Pancreas (tissue), 10 donors: ENCODE measurements around the gene TSC1. TPM values are rescaled to one million over a fixed set of nuclear protein-coding genes. Genes with fewer than 3 reads are reported as not detected.

Source experiments
- ATAC-seq, 4 donors: fragments of 200-7000 bp; cut with Tn5 transposase; one replicate each; pipeline versions ENCODE4 v1.8.0 to v1.9.1; 2020; ENCODE audit warnings: mild to moderate bottlenecking in 4 of 4, moderate library complexity in 4 of 4
- DNase-seq, 6 donors: peaks; one replicate each; pipeline ENCODE4 v3.0.0-alpha.2; 2020
- FAIRE-seq: peaks from 2 replicates; lab custom pipeline; 2012; peaks lifted over from hg19 to GRCh38; lab: Jason Lieb, UNC
- H3K27ac ChIP-seq, 4 donors: fragments of 200-600 bp; sonication (generic); 1 replicate in 3 of 4; 2 replicates in 1 of 4; pipeline versions ENCODE4 v1.5.0 to v1.8.0; 2020
- H3K27me3 ChIP-seq, 4 donors: fragments of 200-600 bp; one replicate each; pipeline ENCODE4 v1.8.0; 2021
- H3K36me3 ChIP-seq, 3 donors: fragments of 200-600 bp; sonication (generic) in 1 of 3; one replicate each; pipeline versions ENCODE4 v1.5.0 to v1.8.0; 2020 to 2021
- H3K4me1 ChIP-seq, 3 donors: fragments of 200-600 bp; one replicate each; pipeline ENCODE4 v1.8.0; 2021
- H3K4me3 ChIP-seq, 4 donors: fragments of 200-600 bp; sonication (generic) in 2 of 4; one replicate each; pipeline versions ENCODE4 v1.5.0 to v1.8.0; 2020 to 2021
- H3K9me3 ChIP-seq, 4 donors: fragments of 200-600 bp; one replicate each; pipeline ENCODE4 v1.8.0; 2021
- CTCF ChIP-seq, 4 donors: fragments of 200-600 bp; sonication (generic) in 3 of 4; IDR thresholded peaks; one replicate each; pipeline versions ENCODE4 v1.5.0 to v1.8.0; 2021; ENCODE audit warnings: antibody characterized with exemption in 4 of 4
- WGBS, 2 donors: extraction: QIAGEN DNeasy Blood & Tissue Kit; methylation state at CpG; one replicate each; pipeline ENCODE4 v1.1.7; 2013; 5-methylcytosine and 5-hydroxymethylcytosine counted together
- intact Hi-C, 3 donors: fragments of 100-400 bp; cut with DNase I; formaldehyde crosslinking; loops; one replicate each; pipeline versions ENCODE4 v1.11.1 to v1.14.2; 2022
- polyA plus RNA-seq, 2 donors: library from polyadenylated mRNA; stranded (reverse); fragments of 200-250 nt; gene quantifications; one replicate each; pipeline ENCODE4 v1.2.3, GENCODE V29; 2013
- total RNA-seq, 6 donors: library from RNA; stranded (reverse); fragmentation: NEBNext Ultra II Directional in 4 of 6; extraction: Animal tissue kit (Norgen Biotek cat#: 25700) in 4 of 6; gene quantifications; one replicate each; pipeline versions ENCODE4 v1.2.1 to v1.2.4, GENCODE V29; 2021 to 2023
- donor health status: healthy with polysubstance abuse.
- donor health status: DM: no; HTN: no; CAD: no; lungs with moderate emphysema.
- donor health status: DM: no; HTN: no; CAD: no.
- donor health status: control.
- donor health status: control.
- donor health status: Bipolar disorder and iron deficiency.
- donor health status: DM: yes; HTN: yes; CAD: no.
- donor health status: DM: no; HTN: no; CAD: no.
- donor health status: DM: no; HTN: no; CAD: no.
- donor health status: DM: yes; HTN: yes; CAD: no.

TSC1 gene
- total and polyA plus RNA-seq, 8 donors, result 17.1 to 34.5 (median 20.0) TPM

GRCh38 chr9:132965478-132965877 lies 21.1 kb upstream of the TSC1 start:
- Histone ChIP-seq H3K4me3 (no peak overlapping the region), H3K9me3 (no peaks in the 10 kb centered on the region), H3K27ac (no peak overlapping the region), H3K27me3 (no peaks in the 10 kb centered on the region), H3K4me1 (no peaks in the 10 kb centered on the region), H3K36me3 (no peaks in the 10 kb centered on the region)
- no peak for TF ChIP-seq CTCF (IDR thresholded peaks at IDR 0.05)
- no peak for DNase-seq
- intact Hi-C loops, result no loop called here
- WGBS, 2 donors, result 84 to 86% methylated on average over 9 of the region's 9 CpGs
- no peak for FAIRE-seq
- no peak for ATAC-seq

GRCh38 chr9:132961002-132961401 lies 16.6 kb upstream of the TSC1 start:
- Histone ChIP-seq H3K9me3 (no peaks in the 10 kb centered on the region), H3K27ac (no peak overlapping the region), H3K27me3 (no peaks in the 10 kb centered on the region), H3K36me3 (no peaks in the 10 kb centered on the region), H3K4me1 (no peaks in the 10 kb centered on the region), H3K4me3 (no peak overlapping the region)
- WGBS, 2 donors, result 72 to 74% methylated on average over 6 of the region's 6 CpGs
- ATAC-seq (no peak), DNase-seq (no peak), FAIRE-seq (no peak)
- no peak for TF ChIP-seq CTCF (IDR thresholded peaks at IDR 0.05)
- intact Hi-C loops, result no loop called here

- Histone ChIP-seq H3K27me3 (no peaks in the 10 kb centered on the region), H3K4me3 (no peak overlapping the region), H3K27ac (no peak overlapping the region), H3K36me3 (no peaks in the 10 kb centered on the region), H3K9me3 (no peaks in the 10 kb centered on the region), H3K4me1 (no peaks in the 10 kb centered on the region)
- FAIRE-seq, result no peak
- DNase-seq, result no peak
- 72 to 77% methylated on average over 6 of the region's 6 CpGs for WGBS, 2 donors
- no peak for TF ChIP-seq CTCF (IDR thresholded peaks at IDR 0.05)
- ATAC-seq, result no peak
- intact Hi-C loops, result no loop called here
Measured at GRCh38 chr9:132957805-132958204, 13.4 kb upstream of the TSC1 start.

- no peak overlapping the region for H3K27ac ChIP-seq
- DNase-seq (no peak), ATAC-seq (no peak), FAIRE-seq (no peak)
- TF ChIP-seq CTCF (IDR thresholded peaks at IDR 0.05), result no peak
- H3K4me1 ChIP-seq, result no peaks in the 10 kb centered on the region
- no peaks in the 10 kb centered on the region for H3K36me3 ChIP-seq
- H3K9me3 ChIP-seq, result no peaks in the 10 kb centered on the region
- no peak overlapping the region for H3K4me3 ChIP-seq
- intact Hi-C loops, result no loop called here
- no peaks in the 10 kb centered on the region for H3K27me3 ChIP-seq
- WGBS, 2 donors, result 45 to 46% methylated on average over 2 of the region's 2 CpGs
Measured at GRCh38 chr9:132955768-132956167, 11.4 kb upstream of the TSC1 start.

GRCh38 chr9:132955123-132955522 lies 10.7 kb upstream of the TSC1 start:
- ATAC-seq (no peak), FAIRE-seq (no peak), DNase-seq (no peak)
- Histone ChIP-seq H3K4me1 (no peaks in the 10 kb centered on the region), H3K27ac (no peak overlapping the region), H3K27me3 (no peaks in the 10 kb centered on the region), H3K4me3 (no peak overlapping the region), H3K9me3 (no peaks in the 10 kb centered on the region), H3K36me3 (no peaks in the 10 kb centered on the region)
- TF ChIP-seq CTCF (IDR thresholded peaks at IDR 0.05), result no peak
- WGBS, 2 donors, result 67 to 72% methylated on average over 2 of the region's 2 CpGs
- intact Hi-C loops, result no loop called here
